Mesodermal cell (in vitro differentiated cells): Measurements from ENCODE around the gene POLN.

Experiments used
- H3K27ac ChIP-seq: 2 replicates; pipeline ENCODE4 v1.7.0; 2013; ENCODE audit warnings: mild to moderate bottlenecking, low read depth, low read length, moderate library complexity; ENCODE audit not compliant: severe bottlenecking
- H3K36me3 ChIP-seq: 2 replicates; pipeline ENCODE4 v1.7.1; 2013; ENCODE audit warnings: mild to moderate bottlenecking, low read length, moderate library complexity; ENCODE audit not compliant: control insufficient read depth, insufficient read depth
- H3K4me1 ChIP-seq: one replicate; pipeline ENCODE4 v1.7.1; 2013; ENCODE audit warnings: mild to moderate bottlenecking, low read length; ENCODE audit not compliant: insufficient read depth, control insufficient read depth, poor library complexity, severe bottlenecking
- H3K4me3 ChIP-seq: 2 replicates; pipeline ENCODE4 v1.7.0; 2013; ENCODE audit warnings: low read length, control low read depth, mild to moderate bottlenecking; ENCODE audit not compliant: insufficient read depth, poor library complexity, severe bottlenecking; ENCODE audit errors: extremely low read depth
- H3K9me3 ChIP-seq: 2 replicates; pipeline ENCODE4 v1.7.1; 2013; ENCODE audit warnings: mild to moderate bottlenecking, low read length, moderate library complexity; ENCODE audit not compliant: control insufficient read depth
- WGBS, 2 experiments: methylation state at CpG; one replicate each; pipeline ENCODE4 v1.1.5; 2013; ENCODE audit warnings: missing lambda C conversion rate in 2 of 2; ENCODE audit not compliant: insufficient coverage in 2 of 2; 5-methylcytosine and 5-hydroxymethylcytosine counted together

Gene POLN

GRCh38 chr4:2151544-2151943 lies 90.4 kb downstream of the POLN start:
- Histone ChIP-seq H3K9me3 (peaks cover 7% of the 10 kb centered on the region), H3K4me1 (no peaks in the 10 kb centered on the region), H3K4me3 (no peak overlapping the region), H3K36me3 (no peaks in the 10 kb centered on the region), H3K27ac (no peak overlapping the region)
- 74 to 79% methylated on average over 5 of the region's 5 CpGs for WGBS, 2 experiments

GRCh38 chr4:2150076-2150475 lies 91.8 kb downstream of the POLN start:
- H3K9me3 ChIP-seq: peaks cover 5% of the 10 kb centered on the region
- no peaks in the 10 kb centered on the region for H3K4me1 ChIP-seq
- no CpG with 5 or more reads among the region's 1 CpG for WGBS, 2 experiments
- no peaks in the 10 kb centered on the region for H3K36me3 ChIP-seq
- H3K27ac ChIP-seq: no peak overlapping the region
- no peak overlapping the region for H3K4me3 ChIP-seq

- WGBS, 2 experiments: 16 to 84% methylated on average over 2 of the region's 7 CpGs
- Histone ChIP-seq H3K36me3 (no peaks in the 10 kb centered on the region), H3K27ac (peak overlapping the region; percentile 26), H3K9me3 (no peaks in the 10 kb centered on the region), H3K4me1 (peaks cover 4% of the 10 kb centered on the region), H3K4me3 (no peak overlapping the region)
Measured at GRCh38 chr4:2142630-2143427, 99.1 kb downstream of the POLN start.

- H3K36me3 ChIP-seq: no peaks in the 10 kb centered on the region
- H3K4me1 ChIP-seq: peaks cover 4% of the 10 kb centered on the region
- H3K4me3 ChIP-seq: no peak overlapping the region
- H3K27ac ChIP-seq: peak overlapping the region; percentile 26
- 32 to 50% methylated on average over 5 to 6 of the region's 7 CpGs for WGBS, 2 experiments
- H3K9me3 ChIP-seq: no peaks in the 10 kb centered on the region
Measured at GRCh38 chr4:2141762-2142451, 100.0 kb downstream of the POLN start.

GRCh38 chr4:2141022-2141761 lies 100.7 kb downstream of the POLN start:
- no peak overlapping the region for H3K27ac ChIP-seq

GRCh38 chr4:2138846-2139500 lies 102.9 kb downstream of the POLN start:
- 45 to 52% methylated on average over 8 to 10 of the region's 11 CpGs for WGBS, 2 experiments
- Histone ChIP-seq H3K4me1 (peaks cover 4% of the 10 kb centered on the region), H3K4me3 (no peak overlapping the region), H3K36me3 (no peaks in the 10 kb centered on the region), H3K27ac (no peak overlapping the region), H3K9me3 (no peaks in the 10 kb centered on the region)

More at GRCh38 chr4:2141022-2141761, 100.7 kb downstream of the POLN start:
- Histone ChIP-seq H3K36me3 (no peaks in the 10 kb centered on the region), H3K4me3 (no peak overlapping the region), H3K4me1 (peaks cover 4% of the 10 kb centered on the region), H3K9me3 (no peaks in the 10 kb centered on the region)
- WGBS, 2 experiments: 80 to 82% methylated on average over 7 to 8 of the region's 8 CpGs

- WGBS, 2 experiments: 63 to 90% methylated on average over 2 to 3 of the region's 7 CpGs
- no peak overlapping the region for H3K4me3 ChIP-seq
- H3K4me1 ChIP-seq: no peaks in the 10 kb centered on the region
- no peaks in the 10 kb centered on the region for H3K36me3 ChIP-seq
- no peak overlapping the region for H3K27ac ChIP-seq
- peaks cover 9% of the 10 kb centered on the region for H3K9me3 ChIP-seq
Measured at GRCh38 chr4:2136726-2137125, 105.2 kb downstream of the POLN start.

GRCh38 chr4:2135083-2135482 lies 106.8 kb downstream of the POLN start:
- Histone ChIP-seq H3K4me1 (no peaks in the 10 kb centered on the region), H3K9me3 (peaks cover 10% of the 10 kb centered on the region)

GRCh38 chr4:2132438-2132837 lies 109.5 kb downstream of the POLN start:
- Histone ChIP-seq H3K4me1 (no peaks in the 10 kb centered on the region), H3K27ac (no peak overlapping the region), H3K36me3 (no peaks in the 10 kb centered on the region), H3K9me3 (peaks cover 10% of the 10 kb centered on the region), H3K4me3 (no peak overlapping the region)

More at GRCh38 chr4:2135083-2135482, 106.8 kb downstream of the POLN start:
- 86 to 92% methylated on average over 8 of the region's 8 CpGs for WGBS, 2 experiments
- Histone ChIP-seq H3K36me3 (no peaks in the 10 kb centered on the region), H3K4me3 (no peak overlapping the region), H3K27ac (no peak overlapping the region)

GRCh38 chr4:2127609-2128332 lies 114.2 kb downstream of the POLN start:
- no peaks in the 10 kb centered on the region for H3K4me1 ChIP-seq
- no peak overlapping the region for H3K27ac ChIP-seq
- H3K36me3 ChIP-seq: no peaks in the 10 kb centered on the region
- no peak overlapping the region for H3K4me3 ChIP-seq
- 90 to 93% methylated on average over 13 to 14 of the region's 20 CpGs for WGBS, 2 experiments
- peaks cover 10% of the 10 kb centered on the region for H3K9me3 ChIP-seq
